Activated CD8-positive, alpha-beta T cell treated with anti-CD3 and anti-CD28 coated beads for 36 hours (primary cell): Measurements from ENCODE around the gene FTSJ1. TPM values are rescaled to one million over a fixed set of nuclear protein-coding genes. Genes with fewer than 3 reads are reported as not detected.

Experiments used
- ATAC-seq: fragments of 200-7000 bp; cut with Tn5 transposase; one replicate; pipeline ENCODE4 v1.10.0; 2021; ENCODE audit warnings: mild to moderate bottlenecking, moderate library complexity
- CTCF ChIA-PET: fragments of 350-600 bp; sonication (Branson Sonifier 250); formaldehyde crosslinking; loops from one replicate; lab custom pipeline; 2021; ENCODE audit warnings: antibody characterized with exemption; lab: Charles Lee
- POLR2A ChIA-PET: fragments of 350-600 bp; sonication (Branson Sonifier 250); formaldehyde crosslinking; loops from one replicate; lab custom pipeline; 2021; ENCODE audit warnings: antibody characterized with exemption; lab: Charles Lee
- DNase-seq: peaks from one replicate; pipeline ENCODE4 v3.0.0-alpha.2; 2020
- H3K27ac Mint-ChIP-seq: one replicate; pipeline ENCODE4 v1.8.0; 2021; ENCODE audit warnings: mild to moderate bottlenecking, mixed read lengths
- H3K27me3 Mint-ChIP-seq: one replicate; pipeline ENCODE4 v1.8.0; 2021; ENCODE audit warnings: mixed read lengths
- H3K36me3 Mint-ChIP-seq: one replicate; pipeline ENCODE4 v1.8.0; 2021; ENCODE audit warnings: low read depth, mixed read lengths
- H3K4me1 Mint-ChIP-seq: one replicate; pipeline ENCODE4 v1.8.0; 2021; ENCODE audit warnings: low read depth, mixed read lengths
- H3K4me3 Mint-ChIP-seq: one replicate; pipeline ENCODE4 v1.8.0; 2021; ENCODE audit warnings: mild to moderate bottlenecking, moderate library complexity, mixed read lengths
- H3K9me3 Mint-ChIP-seq: one replicate; pipeline ENCODE4 v1.8.0; 2021; ENCODE audit warnings: mixed read lengths
- intact Hi-C: fragments of 100-400 bp; cut with micrococcal nuclease; formaldehyde crosslinking; loops from one replicate; pipeline ENCODE4 v1.10.0; 2022
- total RNA-seq, 2 experiments: library from RNA; stranded (reverse); gene quantifications; one replicate each; pipeline ENCODE4 v1.2.3, GENCODE V29; 2021
- TF ChIP-seq, protein P1 (sequence below): fragments of 200-600 bp; IDR thresholded peaks from one replicate; pipeline ENCODE4 v1.8.0; 2022; ENCODE audit warnings: antibody characterized with exemption, mild to moderate bottlenecking

Gene FTSJ1
- total RNA-seq, 2 experiments from 2014 or later, result 73.3 to 82.9 TPM

DNA sequence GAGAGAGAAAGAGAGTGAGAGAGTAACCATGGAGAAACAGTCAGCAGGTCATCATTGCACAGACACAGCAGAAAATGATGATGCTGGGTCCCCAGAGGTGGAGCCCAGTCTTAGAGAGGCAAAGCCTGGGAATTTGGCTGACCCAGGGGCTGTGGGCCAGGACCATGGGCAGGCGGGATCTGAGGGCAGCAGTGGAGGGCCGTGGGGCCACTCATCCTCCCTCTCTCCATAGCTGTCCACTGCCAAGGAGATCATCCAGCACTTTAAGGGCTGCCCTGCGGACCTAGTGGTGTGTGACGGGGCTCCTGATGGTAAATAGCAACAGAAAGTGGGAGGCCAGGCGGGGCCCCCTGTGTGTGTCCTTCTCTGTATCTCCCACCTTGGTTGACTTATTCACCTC is 2.8 kb downstream of the FTSJ1 start:
- ATAC-seq, result no peak
- POLR2A ChIA-PET, result no interaction called here
- intact Hi-C loops, result no loop called here
- Mint-ChIP-seq H3K27me3 (no peaks in the 10 kb centered on the region), H3K4me1 (peaks cover 33% of the 10 kb centered on the region), H3K27ac (peak overlapping the region; percentile 67), H3K4me3 (no peak overlapping the region), H3K9me3 (no peaks in the 10 kb centered on the region), H3K36me3 (peaks cover 42% of the 10 kb centered on the region)
- TF ChIP-seq, protein P1, sequence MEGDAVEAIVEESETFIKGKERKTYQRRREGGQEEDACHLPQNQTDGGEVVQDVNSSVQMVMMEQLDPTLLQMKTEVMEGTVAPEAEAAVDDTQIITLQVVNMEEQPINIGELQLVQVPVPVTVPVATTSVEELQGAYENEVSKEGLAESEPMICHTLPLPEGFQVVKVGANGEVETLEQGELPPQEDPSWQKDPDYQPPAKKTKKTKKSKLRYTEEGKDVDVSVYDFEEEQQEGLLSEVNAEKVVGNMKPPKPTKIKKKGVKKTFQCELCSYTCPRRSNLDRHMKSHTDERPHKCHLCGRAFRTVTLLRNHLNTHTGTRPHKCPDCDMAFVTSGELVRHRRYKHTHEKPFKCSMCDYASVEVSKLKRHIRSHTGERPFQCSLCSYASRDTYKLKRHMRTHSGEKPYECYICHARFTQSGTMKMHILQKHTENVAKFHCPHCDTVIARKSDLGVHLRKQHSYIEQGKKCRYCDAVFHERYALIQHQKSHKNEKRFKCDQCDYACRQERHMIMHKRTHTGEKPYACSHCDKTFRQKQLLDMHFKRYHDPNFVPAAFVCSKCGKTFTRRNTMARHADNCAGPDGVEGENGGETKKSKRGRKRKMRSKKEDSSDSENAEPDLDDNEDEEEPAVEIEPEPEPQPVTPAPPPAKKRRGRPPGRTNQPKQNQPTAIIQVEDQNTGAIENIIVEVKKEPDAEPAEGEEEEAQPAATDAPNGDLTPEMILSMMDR, result no peak
- DNase-seq, result no peak
- CTCF ChIA-PET, result no interaction called here

DNA sequence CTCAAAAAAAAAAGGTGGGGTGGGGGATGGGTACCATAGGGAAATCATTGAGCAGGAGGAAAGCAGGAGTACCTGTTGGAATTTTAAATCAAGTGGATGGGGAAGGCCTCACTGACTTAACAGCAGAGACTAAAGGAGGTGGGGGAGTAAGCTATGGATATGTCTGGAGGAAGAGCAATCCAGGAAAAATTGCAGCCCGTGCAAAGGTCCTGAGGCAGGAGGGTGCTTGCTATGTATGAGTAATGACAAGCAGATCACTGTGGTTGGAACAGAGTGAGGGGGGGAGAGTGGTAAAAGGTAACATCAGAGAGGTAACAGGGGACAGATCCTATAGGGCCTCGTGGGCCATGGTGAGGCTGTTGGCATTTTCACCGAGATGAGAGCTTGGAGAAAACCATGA is 4.1 kb downstream of the FTSJ1 start:
- CTCF ChIA-PET, result interaction anchor here (1.0 kb wide), 1 partner anchor 12 kb away, joined by 3 read pairs; no protein-coding TSS in a partner anchor
- DNase-seq (no peak), ATAC-seq (no peak)
- POLR2A ChIA-PET, result interaction anchor here (1.9 kb wide), 1 partner anchor 28 kb away, joined by 5 read pairs; the partner anchor contains the start of gene PORCN
- no peak overlapping the region for H3K4me3 Mint-ChIP-seq
- peaks cover 42% of the 10 kb centered on the region for H3K36me3 Mint-ChIP-seq
- no peaks in the 10 kb centered on the region for H3K27me3 Mint-ChIP-seq
- intact Hi-C loops, result no loop called here
- TF ChIP-seq, protein P1, result no peak
- peak overlapping the region; percentile 76 for H3K27ac Mint-ChIP-seq
- no peaks in the 10 kb centered on the region for H3K9me3 Mint-ChIP-seq
- peaks cover 28% of the 10 kb centered on the region for H3K4me1 Mint-ChIP-seq

DNA sequence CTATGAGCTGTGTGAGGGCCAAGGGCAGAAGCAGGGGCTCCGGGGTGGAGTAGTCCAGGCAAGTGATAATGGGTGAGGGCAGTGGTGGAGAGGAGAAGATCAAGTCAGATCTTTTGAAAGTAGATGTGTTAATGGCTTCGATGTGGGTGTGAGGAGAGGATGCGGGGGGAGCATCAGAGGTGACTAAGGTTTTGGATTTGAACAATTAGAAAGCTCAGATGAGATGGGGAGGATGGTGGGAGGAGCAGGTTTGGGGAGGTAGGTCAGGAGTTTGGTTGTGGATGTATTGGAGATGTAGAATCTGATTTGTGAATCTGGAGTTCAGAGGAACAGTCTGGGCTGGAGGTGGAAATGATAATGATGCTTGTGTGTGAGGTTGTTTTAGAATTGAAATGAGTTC is 4.6 kb downstream of the FTSJ1 start:
- H3K4me3 Mint-ChIP-seq, result no peak overlapping the region
- no peak for ATAC-seq
- peak overlapping the region; percentile 76 for H3K27ac Mint-ChIP-seq

DNA sequence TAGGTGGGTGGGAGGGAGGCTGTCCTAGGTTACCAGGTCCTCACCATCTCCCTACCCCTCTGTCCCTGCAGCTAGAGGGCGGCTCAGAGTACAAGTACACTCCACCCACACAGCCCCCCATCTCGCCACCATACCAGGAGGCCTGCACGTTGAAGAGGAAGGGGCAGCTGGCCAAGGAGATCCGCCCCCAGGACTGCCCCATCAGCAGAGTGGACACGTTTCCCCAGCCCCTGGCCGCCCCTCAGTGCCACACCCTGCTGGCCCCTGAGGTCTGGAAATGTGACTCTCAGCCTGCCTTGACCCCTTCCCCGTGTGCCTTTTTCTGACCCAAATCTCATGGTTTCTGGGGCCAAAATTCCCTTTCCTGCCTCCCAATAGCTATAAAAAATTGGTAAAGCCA is 6.5 kb downstream of the FTSJ1 start:
- Mint-ChIP-seq H3K36me3 (peaks cover 32% of the 10 kb centered on the region), H3K9me3 (no peaks in the 10 kb centered on the region), H3K4me3 (no peak overlapping the region), H3K4me1 (peaks cover 21% of the 10 kb centered on the region), H3K27ac (no peak overlapping the region), H3K27me3 (no peaks in the 10 kb centered on the region)
- POLR2A ChIA-PET, result no interaction called here
- DNase-seq (no peak), ATAC-seq (no peak)
- CTCF ChIA-PET, result no interaction called here
- TF ChIP-seq, protein P1, result no peak
- intact Hi-C loops, result no loop called here

More for the DNA sequence above, 4.6 kb downstream of the FTSJ1 start:
- intact Hi-C loops, result no loop called here
- ChIA-PET CTCF (interaction anchor here (1.0 kb wide), 1 partner anchor 12 kb away, joined by 3 read pairs; no protein-coding TSS in a partner anchor), POLR2A (interaction anchor here (0.6 to 1.9 kb wide), 2 partner anchors 28 to 621 kb away, joined by 3 to 5 read pairs; partner anchors contain the start of gene PORCN)
- TF ChIP-seq, protein P1, result no peak
- Mint-ChIP-seq H3K4me1 (peaks cover 27% of the 10 kb centered on the region), H3K9me3 (no peaks in the 10 kb centered on the region), H3K36me3 (peaks cover 42% of the 10 kb centered on the region), H3K27me3 (no peaks in the 10 kb centered on the region)
- DNase-seq, result no peak

DNA sequence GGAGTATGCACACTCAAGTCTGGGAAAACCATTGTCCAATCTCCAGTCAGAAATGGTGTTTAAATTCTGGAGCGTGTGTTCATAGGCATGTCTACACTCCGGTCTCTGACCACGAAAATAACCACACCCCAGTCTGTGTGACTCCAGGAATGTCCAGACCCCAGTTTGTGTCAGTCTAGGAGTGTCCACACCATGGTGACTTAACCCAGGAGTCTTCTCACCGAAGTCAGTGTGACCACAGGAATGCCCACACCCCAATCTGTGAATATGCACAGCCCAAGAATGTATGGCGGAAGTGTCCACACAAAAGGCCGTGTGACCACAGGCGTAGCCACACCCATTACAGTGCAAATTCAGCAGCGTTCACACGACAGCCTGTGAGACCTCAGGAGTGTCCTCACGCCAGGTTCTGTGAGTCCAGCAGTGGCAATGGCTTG is 11.4 kb downstream of the FTSJ1 start:
- ATAC-seq (no peak), DNase-seq (no peak)
- TF ChIP-seq, protein P1, result no peak
- peaks cover 6% of the 10 kb centered on the region for H3K36me3 Mint-ChIP-seq
- POLR2A ChIA-PET, result no interaction called here
- intact Hi-C loops, result no loop called here
- H3K4me3 Mint-ChIP-seq, result no peak overlapping the region
- H3K4me1 Mint-ChIP-seq, result no peaks in the 10 kb centered on the region
- H3K27me3 Mint-ChIP-seq, result no peaks in the 10 kb centered on the region
- H3K9me3 Mint-ChIP-seq, result no peaks in the 10 kb centered on the region
- CTCF ChIA-PET, result no interaction called here
- no peak overlapping the region for H3K27ac Mint-ChIP-seq
